ENCODE results near the gene EVA1B.

The EVA1B gene

GRCh38 chr1:36279110-36279788, 44.2 kb downstream of the EVA1B start:
- no peak for DNase-seq (ENCODE audit: low read depth, low spot score)

- DNase-seq (ENCODE audit: low read depth, low spot score) = no peak
These were observed 46.8 kb downstream of the EVA1B start for GRCh38 chr1:36276688-36277087.

- DNase-seq (ENCODE audit: low read depth, low spot score) = no peak
These were observed 49.2 kb downstream of the EVA1B start for GRCh38 chr1:36274201-36274600.

- DNase-seq (ENCODE audit: low read depth, low spot score) = no peak
These were observed 50.4 kb downstream of the EVA1B start for GRCh38 chr1:36273024-36273423.

Data from activated CD4-positive, CD25-positive, alpha-beta regulatory T cell treated with anti-CD3 and anti-CD28 coated beads, Interleukin-2, amount 50 U/mL, for 16 hours (primary cell).